Natural killer cell treated with Interleukin-12 subunit alpha and Interleukin-12 subunit beta and Interleukin-15 and Interleukin-18, amount 100 ng/mL, for 72 hours (primary cell): ENCODE measurements around the gene INO80B. TPM values are rescaled to one million over a fixed set of nuclear protein-coding genes. Genes with fewer than 3 reads are reported as not detected.
A peak's percentile ranks its signal among the peaks of the same experiment; 100 is the strongest.

Experiments
- ATAC-seq, 2 donors: fragments of 150-1000 bp; cut with Tn5 transposase in 1 of 2; sonication (Bioruptor Pico), chemical (Tn5 transposase) in 1 of 2; 2 replicates each; pipeline ENCODE4 v1.10.0; 2021
- DNase-seq: peaks from one replicate; pipeline ENCODE4 v3.0.0; 2022; ENCODE audit warnings: low spot score
- H3K27ac Mint-ChIP-seq, 2 donors: 1 replicate in 1 of 2; 2 replicates in 1 of 2; pipeline ENCODE4 v1.8.0; 2022; ENCODE audit warnings: mixed read lengths in 2 of 2, mild to moderate bottlenecking in 1 of 2, moderate library complexity in 1 of 2
- H3K27me3 Mint-ChIP-seq, 2 donors: 1 replicate in 1 of 2; 2 replicates in 1 of 2; pipeline ENCODE4 v1.8.0; 2022; ENCODE audit warnings: mixed read lengths in 2 of 2
- H3K36me3 Mint-ChIP-seq: one replicate; pipeline ENCODE4 v1.8.0; 2022; ENCODE audit warnings: mixed read lengths
- H3K4me1 Mint-ChIP-seq, 2 donors: 1 replicate in 1 of 2; 2 replicates in 1 of 2; pipeline ENCODE4 v1.8.0; 2022; ENCODE audit warnings: low read depth in 2 of 2, mixed read lengths in 2 of 2, mild to moderate bottlenecking in 1 of 2
- H3K4me3 Mint-ChIP-seq: one replicate; pipeline ENCODE4 v1.8.0; 2022; ENCODE audit warnings: mixed read lengths
- H3K9me3 Mint-ChIP-seq: 2 replicates; pipeline ENCODE4 v1.8.0; 2022; ENCODE audit warnings: mixed read lengths
- total RNA-seq, 2 donors: library from RNA; stranded (reverse); gene quantifications; one replicate each; pipeline ENCODE4 v1.2.3, GENCODE V29; 2022

The INO80B gene
- total RNA-seq, 2 donors from 2014 or later: 42.3 to 45.6 TPM

- Mint-ChIP-seq H3K27me3 (no peaks in the 10 kb centered on the region), H3K4me3 (no peak overlapping the region), H3K4me1 (peaks cover 6 to 9% of the 10 kb centered on the region in 2 donors), H3K9me3 (no peaks in the 10 kb centered on the region), H3K27ac (no peak overlapping the region), H3K36me3 (peaks cover 27% of the 10 kb centered on the region)
- DNase-seq: peak; percentile 35
- no peak for ATAC-seq
Observed at GRCh38 chr2:74488643-74489481, 34.0 kb downstream of the INO80B start.

GRCh38 chr2:74489906-74490305 is 35.0 kb downstream of the INO80B start:
- no peak overlapping the region for H3K27ac Mint-ChIP-seq
- no peak for DNase-seq
- peaks cover 6 to 9% of the 10 kb centered on the region in 2 donors for H3K4me1 Mint-ChIP-seq
- no peak overlapping the region for H3K4me3 Mint-ChIP-seq
- H3K36me3 Mint-ChIP-seq: peaks cover 31% of the 10 kb centered on the region
- H3K9me3 Mint-ChIP-seq: no peaks in the 10 kb centered on the region
- ATAC-seq: no peak
- H3K27me3 Mint-ChIP-seq: no peaks in the 10 kb centered on the region

DNA sequence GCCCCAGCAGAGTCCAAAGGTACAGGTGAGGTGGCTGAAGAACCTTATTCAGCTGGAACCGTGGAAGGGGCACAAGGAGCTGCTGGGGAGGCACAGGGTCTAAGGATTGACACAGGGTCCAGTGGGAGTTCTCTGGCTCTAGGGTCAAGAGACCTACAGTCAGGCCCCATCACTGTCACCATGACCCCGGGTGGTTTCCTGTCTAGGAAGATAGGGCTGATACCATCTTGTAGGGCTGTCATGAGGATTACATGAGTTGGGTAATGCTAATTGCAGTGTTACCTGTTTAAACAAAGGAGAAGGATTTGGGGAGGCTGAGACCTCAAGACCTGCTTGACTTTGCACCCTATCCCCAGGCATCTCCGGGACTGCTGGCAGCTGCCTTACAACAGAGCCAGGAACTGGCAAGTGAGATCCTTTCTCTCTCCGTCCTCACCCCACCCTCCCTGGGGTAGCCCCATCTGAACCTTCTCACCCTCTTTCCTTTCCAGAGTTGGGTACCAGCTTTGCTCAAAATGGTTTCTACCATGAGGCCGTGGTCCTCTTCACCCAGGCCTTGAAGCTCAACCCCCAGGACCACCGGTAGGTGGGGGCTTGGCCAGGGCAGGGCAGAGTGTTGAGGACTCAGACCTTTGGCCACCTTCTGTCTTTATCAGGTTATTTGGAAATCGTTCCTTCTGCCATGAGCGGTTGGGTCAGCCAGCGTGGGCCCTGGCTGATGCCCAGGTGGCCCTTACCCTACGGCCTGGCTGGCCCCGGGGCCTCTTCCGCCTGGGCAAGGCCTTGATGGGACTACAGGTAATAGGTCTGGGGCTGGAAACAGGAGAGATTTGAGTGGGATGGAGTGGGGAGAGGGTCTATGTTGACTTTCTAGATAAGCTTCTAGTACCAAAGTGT is 37.0 kb downstream of the INO80B start:
- H3K9me3 Mint-ChIP-seq: no peaks in the 10 kb centered on the region
- peaks cover 22% of the 10 kb centered on the region for H3K36me3 Mint-ChIP-seq
- no peak for ATAC-seq
- no peak overlapping the region for H3K4me3 Mint-ChIP-seq
- H3K27ac Mint-ChIP-seq: no peak overlapping the region
- no peaks in the 10 kb centered on the region for H3K27me3 Mint-ChIP-seq
- H3K4me1 Mint-ChIP-seq: peaks cover 6% of the 10 kb centered on the region in 2 donors
- peak; percentile 44 for DNase-seq

DNA sequence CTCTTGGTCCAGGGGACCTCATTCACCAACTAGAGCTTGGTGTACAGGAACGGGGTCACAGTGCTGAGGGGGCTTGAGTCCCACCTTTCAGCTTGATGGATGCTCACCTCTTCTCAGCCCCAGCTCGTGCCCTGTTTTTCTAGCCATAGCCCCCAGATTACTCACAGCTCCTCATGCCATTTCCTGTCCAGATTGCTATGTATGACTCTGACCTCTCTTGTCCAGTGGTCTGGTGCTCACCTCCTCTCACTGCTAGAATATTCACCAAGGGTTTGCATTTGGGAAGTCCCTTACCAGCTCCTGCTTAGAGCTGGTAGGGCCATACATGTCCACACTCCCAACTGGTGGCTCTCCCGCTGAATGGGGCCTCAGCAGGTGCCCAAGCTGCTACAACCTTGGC is 38.7 kb downstream of the INO80B start:
- Mint-ChIP-seq H3K4me1 (peaks cover 13 to 17% of the 10 kb centered on the region in 2 donors), H3K4me3 (no peak overlapping the region), H3K36me3 (peaks cover 20% of the 10 kb centered on the region), H3K27ac (peak overlapping the region in 1 of 2 donors; percentile 47), H3K27me3 (no peaks in the 10 kb centered on the region), H3K9me3 (no peaks in the 10 kb centered on the region)
- ATAC-seq (no peak), DNase-seq (no peak)

- no peaks in the 10 kb centered on the region for H3K9me3 Mint-ChIP-seq
- no peak for DNase-seq
- H3K4me1 Mint-ChIP-seq: peaks cover 13 to 20% of the 10 kb centered on the region in 2 donors
- H3K27ac Mint-ChIP-seq: no peak overlapping the region
- no peaks in the 10 kb centered on the region for H3K27me3 Mint-ChIP-seq
- H3K36me3 Mint-ChIP-seq: peaks cover 18% of the 10 kb centered on the region
- no peak for ATAC-seq
- H3K4me3 Mint-ChIP-seq: no peak overlapping the region
Observed at GRCh38 chr2:74495440-74495839, 40.6 kb downstream of the INO80B start.

GRCh38 chr2:74496997-74497776 is 42.3 kb downstream of the INO80B start:
- peak overlapping the region; percentile 83 to 85 for H3K27ac Mint-ChIP-seq
- peaks cover 7% of the 10 kb centered on the region for H3K36me3 Mint-ChIP-seq
- H3K4me1 Mint-ChIP-seq: peaks cover 23 to 28% of the 10 kb centered on the region in 2 donors
- H3K27me3 Mint-ChIP-seq: no peaks in the 10 kb centered on the region
- ATAC-seq (no peak), DNase-seq (peak; percentile 42)
- peak overlapping the region; percentile 90 for H3K4me3 Mint-ChIP-seq
- no peaks in the 10 kb centered on the region for H3K9me3 Mint-ChIP-seq

DNA sequence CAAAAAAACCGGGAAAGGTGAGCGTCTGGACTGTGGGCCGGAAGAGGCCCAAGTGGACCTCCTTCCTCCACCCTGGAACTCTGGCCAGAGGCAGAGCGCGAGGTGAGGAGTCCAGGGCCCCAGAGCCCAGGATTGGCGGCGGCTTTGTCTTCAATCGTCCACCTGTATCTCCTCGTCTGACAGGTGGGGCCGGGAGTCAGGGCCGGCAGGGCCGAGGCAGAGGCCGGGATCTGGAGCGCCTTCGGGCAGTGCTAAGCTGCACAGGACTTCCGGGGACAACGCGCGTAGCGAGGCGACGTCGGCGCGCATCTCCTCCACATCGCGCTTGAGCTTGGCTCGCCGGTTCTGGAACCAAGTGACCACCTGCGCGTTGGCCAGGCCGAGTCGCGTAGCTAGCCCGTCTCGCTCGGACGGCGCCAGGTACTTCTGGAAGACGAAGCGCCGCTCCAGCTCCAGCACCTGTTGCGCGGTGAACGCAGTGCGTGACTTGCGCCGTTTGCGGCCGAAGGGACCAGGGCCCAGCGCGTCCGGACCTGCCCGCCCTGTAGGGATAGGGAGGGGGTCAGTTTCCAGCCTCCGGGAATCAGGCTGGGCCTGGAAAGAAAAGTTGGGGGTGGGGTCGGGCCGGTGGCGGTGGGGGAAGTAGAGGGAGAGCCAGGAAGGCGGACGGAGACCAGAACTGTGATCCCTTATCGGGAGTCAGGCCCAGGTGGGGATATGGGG is 43.1 kb downstream of the INO80B start:
- peak overlapping the region; percentile 83 to 85 for H3K27ac Mint-ChIP-seq
- H3K27me3 Mint-ChIP-seq: no peaks in the 10 kb centered on the region

DNA sequence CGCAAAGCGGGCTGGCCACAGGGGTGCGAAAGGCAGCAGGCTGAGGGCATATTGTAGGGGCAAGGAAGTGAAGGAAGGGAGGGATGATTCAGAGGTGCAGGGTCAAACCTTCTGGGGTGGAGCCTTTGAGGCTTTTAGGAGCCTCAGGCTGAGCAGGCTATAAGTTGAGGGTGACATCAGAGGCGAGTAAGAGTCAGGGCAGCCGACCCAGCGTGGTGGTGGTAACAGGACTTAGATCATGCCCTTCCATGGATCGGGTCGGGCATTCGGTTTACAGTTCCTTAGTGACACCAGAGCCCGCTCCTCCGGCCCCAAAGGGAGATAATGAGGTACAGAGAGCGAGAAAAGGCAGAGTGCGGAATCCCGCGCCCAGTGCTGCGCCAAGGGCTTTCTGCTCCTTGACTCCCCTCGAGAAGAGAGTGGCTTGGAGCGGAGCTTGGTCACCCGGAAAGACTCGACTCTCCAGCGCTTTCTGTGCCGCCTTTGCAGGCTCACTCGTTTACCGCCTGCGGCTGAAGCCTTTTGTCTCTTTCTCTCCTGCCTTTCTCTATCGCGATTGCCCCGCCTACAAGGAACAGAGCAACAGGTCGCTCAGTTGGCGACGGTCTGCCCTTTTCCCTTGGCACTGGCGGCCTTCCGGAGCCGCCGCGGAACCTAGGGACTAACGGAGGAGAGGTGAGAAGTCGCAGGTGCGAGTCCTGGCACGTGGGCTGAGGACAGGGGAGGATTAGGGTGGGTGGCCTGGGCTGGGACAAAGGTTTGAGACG is 43.8 kb downstream of the INO80B start:
- peak overlapping the region; percentile 83 to 85 for H3K27ac Mint-ChIP-seq
- H3K4me1 Mint-ChIP-seq: peaks cover 24 to 32% of the 10 kb centered on the region in 2 donors
- H3K4me3 Mint-ChIP-seq: peak overlapping the region; percentile 90
- no peaks in the 10 kb centered on the region for H3K27me3 Mint-ChIP-seq
- DNase-seq (peak; percentile 61), ATAC-seq (peak; percentile 76)
- peaks cover 5% of the 10 kb centered on the region for H3K36me3 Mint-ChIP-seq
- no peaks in the 10 kb centered on the region for H3K9me3 Mint-ChIP-seq

More for the DNA sequence above, 43.1 kb downstream of the INO80B start:
- peak; percentile 65 for DNase-seq
- H3K9me3 Mint-ChIP-seq: no peaks in the 10 kb centered on the region
- H3K4me3 Mint-ChIP-seq: peak overlapping the region; percentile 90
- peaks cover 24 to 32% of the 10 kb centered on the region in 2 donors for H3K4me1 Mint-ChIP-seq
- H3K36me3 Mint-ChIP-seq: peaks cover 7% of the 10 kb centered on the region
- ATAC-seq: peak; percentile 66 to 68

- H3K27me3 Mint-ChIP-seq: no peaks in the 10 kb centered on the region
- peak within 1 kb of the TSS; percentile 83 to 85 for H3K27ac Mint-ChIP-seq
- peak; percentile 55 for DNase-seq
- no peak for ATAC-seq
- peak within 1 kb of the TSS; percentile 90 for H3K4me3 Mint-ChIP-seq
- H3K4me1 Mint-ChIP-seq: peaks cover 31 to 37% of the 10 kb centered on the region in 2 donors
- peaks cover under 1% of the 10 kb centered on the region for H3K36me3 Mint-ChIP-seq
- H3K9me3 Mint-ChIP-seq: no peaks in the 10 kb centered on the region
Observed at GRCh38 chr2:74499267-74499939, 44.5 kb downstream of the INO80B start, which contains the start of gene LBX2. Gene LBX2 (minus strand): TSS chr2:74499603. CDS start chr2:74499537, 66 bp downstream.

DNA sequence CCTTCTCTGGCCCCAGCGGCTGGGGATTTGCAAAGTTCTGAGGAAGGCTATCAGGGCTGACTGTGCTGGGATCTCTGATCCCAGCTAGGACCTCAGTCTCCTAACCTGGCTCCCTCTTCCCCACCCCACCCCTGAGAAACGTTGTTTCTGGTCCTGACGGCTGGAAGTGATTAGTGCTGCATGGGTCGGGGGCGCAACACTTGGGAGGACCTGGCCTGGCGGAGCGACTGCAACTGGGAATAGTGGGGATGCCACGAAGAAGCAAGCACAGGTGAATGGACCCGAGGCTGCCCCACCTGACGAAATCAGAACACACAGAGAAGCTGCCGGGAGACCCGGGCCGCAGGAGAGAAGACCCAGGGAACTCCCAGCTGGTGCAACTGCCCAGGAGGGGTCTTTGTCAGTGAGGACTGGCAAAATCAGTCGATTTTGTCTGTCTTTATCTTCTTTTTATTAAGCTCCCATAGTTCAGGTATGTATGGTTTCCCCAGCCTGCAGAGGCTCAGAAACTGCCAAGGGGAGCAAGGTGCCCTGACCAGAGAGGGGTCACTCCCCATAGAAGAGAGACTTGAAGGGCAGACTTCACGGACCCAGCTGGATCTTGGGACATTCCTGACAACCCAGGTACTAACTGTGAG is 45.2 kb downstream of the INO80B start:
- H3K4me3 Mint-ChIP-seq: peak overlapping the region; percentile 17
- peaks cover 38 to 44% of the 10 kb centered on the region in 2 donors for H3K4me1 Mint-ChIP-seq
- ATAC-seq (no peak), DNase-seq (peak; percentile 58)
- no peaks in the 10 kb centered on the region for H3K27me3 Mint-ChIP-seq
- H3K36me3 Mint-ChIP-seq: peaks cover 7% of the 10 kb centered on the region
- H3K27ac Mint-ChIP-seq: no peak overlapping the region
- H3K9me3 Mint-ChIP-seq: no peaks in the 10 kb centered on the region

GRCh38 chr2:74500578-74500946 is 45.7 kb downstream of the INO80B start:
- H3K27ac Mint-ChIP-seq: no peak overlapping the region
- peaks cover 42 to 47% of the 10 kb centered on the region in 2 donors for H3K4me1 Mint-ChIP-seq
- no peak for ATAC-seq
- H3K4me3 Mint-ChIP-seq: peak overlapping the region; percentile 17
- peak; percentile 40 for DNase-seq
- no peaks in the 10 kb centered on the region for H3K9me3 Mint-ChIP-seq
- H3K36me3 Mint-ChIP-seq: peaks cover 8% of the 10 kb centered on the region
- no peaks in the 10 kb centered on the region for H3K27me3 Mint-ChIP-seq
